HG03558 (cell line): ENCODE data around the gene GSX1.
"Not testable (repeated sequence)": the region's sequence is repeated elsewhere in the genome, so short reads cannot be mapped to it uniquely, and the experiment has no call there.

Experiments used
- ATAC-seq: cut with Tn5 transposase; IDR thresholded peaks from one replicate; pipeline ENCODE4 v1.9.1; 2021; ENCODE audit warnings: moderate number of reproducible peaks; ENCODE audit not compliant: unreplicated experiment; ENCODE audit errors: extremely low read depth

GSX1 gene

GRCh38 chr13:27792393-27793218 lies at the start of gene GSX1:
GSX1 (plus strand) TSS chr13:27792483; CDS start chr13:27792691, 208 bp downstream.
- ATAC-seq = no peak

GRCh38 chr13:27744801-27745200 lies 47.5 kb upstream of the GSX1 start:
- no peak for ATAC-seq

GRCh38 chr13:27745301-27745700 lies 47.0 kb upstream of the GSX1 start:
- ATAC-seq = no peak

- not testable (repeated sequence) for ATAC-seq
These were observed 44.1 kb upstream of the GSX1 start for GRCh38 chr13:27748143-27748542.

- ATAC-seq = no peak
These were observed 40.2 kb upstream of the GSX1 start for GRCh38 chr13:27751953-27752532.

GRCh38 chr13:27765650-27766049 lies 26.6 kb upstream of the GSX1 start:
- ATAC-seq = no peak

- ATAC-seq = no peak
These were observed 21.5 kb upstream of the GSX1 start for GRCh38 chr13:27770809-27771208.

- no peak for ATAC-seq
These were observed 19.4 kb upstream of the GSX1 start for GRCh38 chr13:27772651-27773425.

- ATAC-seq = no peak
These were observed 18.1 kb upstream of the GSX1 start for GRCh38 chr13:27774169-27774568.

GRCh38 chr13:27774651-27775050 lies 17.6 kb upstream of the GSX1 start:
- ATAC-seq = no peak

GRCh38 chr13:27775943-27776342 lies 16.3 kb upstream of the GSX1 start:
- no peak for ATAC-seq

GRCh38 chr13:27782151-27782550 lies 10.1 kb upstream of the GSX1 start:
- no peak for ATAC-seq

GRCh38 chr13:27783111-27783510 lies 9.2 kb upstream of the GSX1 start:
- ATAC-seq = no peak

GRCh38 chr13:27788271-27788670 lies 4.0 kb upstream of the GSX1 start:
- no peak for ATAC-seq

- no peak for ATAC-seq
These were observed 3.2 kb upstream of the GSX1 start for GRCh38 chr13:27789153-27789494.

GRCh38 chr13:27789495-27790303 lies 2.6 kb upstream of the GSX1 start:
- ATAC-seq = no peak

GRCh38 chr13:27790523-27790922 lies 1.8 kb upstream of the GSX1 start:
- no peak for ATAC-seq

- no peak for ATAC-seq
These were observed 960 bp upstream of the GSX1 start for GRCh38 chr13:27791146-27791900.

GRCh38 chr13:27791901-27792392 lies 336 bp upstream of the GSX1 start:
- ATAC-seq = no peak
